Pancreas (tissue), 10 donors: ENCODE results near the gene PPP1R16B. TPM values are rescaled to one million over a fixed set of nuclear protein-coding genes. Genes with fewer than 3 reads are reported as not detected.

Source experiments
- ATAC-seq, 4 donors: fragments of 200-7000 bp; cut with Tn5 transposase; one replicate each; pipeline versions ENCODE4 v1.8.0 to v1.9.1; 2020; ENCODE audit warnings: mild to moderate bottlenecking in 4 of 4, moderate library complexity in 4 of 4
- DNase-seq, 6 donors: peaks; one replicate each; pipeline ENCODE4 v3.0.0-alpha.2; 2020
- FAIRE-seq: peaks from 2 replicates; lab custom pipeline; 2012; peaks lifted over from hg19 to GRCh38; lab: Jason Lieb, UNC
- H3K27ac ChIP-seq, 4 donors: fragments of 200-600 bp; sonication (generic); 1 replicate in 3 of 4; 2 replicates in 1 of 4; pipeline versions ENCODE4 v1.5.0 to v1.8.0; 2020
- H3K27me3 ChIP-seq, 4 donors: fragments of 200-600 bp; one replicate each; pipeline ENCODE4 v1.8.0; 2021
- H3K36me3 ChIP-seq, 3 donors: fragments of 200-600 bp; sonication (generic) in 1 of 3; one replicate each; pipeline versions ENCODE4 v1.5.0 to v1.8.0; 2020 to 2021
- H3K4me1 ChIP-seq, 3 donors: fragments of 200-600 bp; one replicate each; pipeline ENCODE4 v1.8.0; 2021
- H3K4me3 ChIP-seq, 4 donors: fragments of 200-600 bp; sonication (generic) in 2 of 4; one replicate each; pipeline versions ENCODE4 v1.5.0 to v1.8.0; 2020 to 2021
- H3K9me3 ChIP-seq, 4 donors: fragments of 200-600 bp; one replicate each; pipeline ENCODE4 v1.8.0; 2021
- CTCF ChIP-seq, 4 donors: fragments of 200-600 bp; sonication (generic) in 3 of 4; IDR thresholded peaks; one replicate each; pipeline versions ENCODE4 v1.5.0 to v1.8.0; 2021; ENCODE audit warnings: antibody characterized with exemption in 4 of 4
- WGBS, 2 donors: extraction: QIAGEN DNeasy Blood & Tissue Kit; methylation state at CpG; one replicate each; pipeline ENCODE4 v1.1.7; 2013; 5-methylcytosine and 5-hydroxymethylcytosine counted together
- intact Hi-C, 3 donors: fragments of 100-400 bp; cut with DNase I; formaldehyde crosslinking; loops; one replicate each; pipeline versions ENCODE4 v1.11.1 to v1.14.2; 2022
- polyA plus RNA-seq, 2 donors: library from polyadenylated mRNA; stranded (reverse); fragments of 200-250 nt; gene quantifications; one replicate each; pipeline ENCODE4 v1.2.3, GENCODE V29; 2013
- total RNA-seq, 6 donors: library from RNA; stranded (reverse); fragmentation: NEBNext Ultra II Directional in 4 of 6; extraction: Animal tissue kit (Norgen Biotek cat#: 25700) in 4 of 6; gene quantifications; one replicate each; pipeline versions ENCODE4 v1.2.1 to v1.2.4, GENCODE V29; 2021 to 2023
- donor health status: healthy with polysubstance abuse.
- donor health status: DM: no; HTN: no; CAD: no; lungs with moderate emphysema.
- donor health status: DM: no; HTN: no; CAD: no.
- donor health status: control.
- donor health status: control.
- donor health status: Bipolar disorder and iron deficiency.
- donor health status: DM: yes; HTN: yes; CAD: no.
- donor health status: DM: no; HTN: no; CAD: no.
- donor health status: DM: no; HTN: no; CAD: no.
- donor health status: DM: yes; HTN: yes; CAD: no.

The PPP1R16B gene
- total and polyA plus RNA-seq, 8 donors, result 1.0 to 2.7 (median 1.3) TPM

- Histone ChIP-seq H3K9me3 (no peaks in the 10 kb centered on the region), H3K36me3 (no peaks in the 10 kb centered on the region), H3K4me1 (no peaks in the 10 kb centered on the region), H3K27ac (no peak overlapping the region), H3K4me3 (no peak overlapping the region), H3K27me3 (no peaks in the 10 kb centered on the region)
- TF ChIP-seq CTCF (IDR thresholded peaks at IDR 0.05), result no peak
- ATAC-seq (no peak), FAIRE-seq (no peak), DNase-seq (no peak)
- intact Hi-C loops, result no loop called here
- WGBS, 2 donors, result 71 to 81% methylated on average over 9 of the region's 9 CpGs
These were observed 12.9 kb downstream of the PPP1R16B start for GRCh38 chr20:38818113-38819065.

GRCh38 chr20:38825571-38825900 lies 20.0 kb downstream of the PPP1R16B start:
- no peak for TF ChIP-seq CTCF (IDR thresholded peaks at IDR 0.05)
- FAIRE-seq (no peak), DNase-seq (no peak), ATAC-seq (no peak)
- intact Hi-C loops, result no loop called here
- no peak overlapping the region for H3K4me3 ChIP-seq
- H3K27ac ChIP-seq, result no peak overlapping the region
- H3K9me3 ChIP-seq, result no peaks in the 10 kb centered on the region
- H3K36me3 ChIP-seq, result no peaks in the 10 kb centered on the region
- H3K27me3 ChIP-seq, result no peaks in the 10 kb centered on the region
- 93 to 97% methylated on average over 1 of the region's 1 CpG for WGBS, 2 donors
- H3K4me1 ChIP-seq, result no peaks in the 10 kb centered on the region

GRCh38 chr20:38825901-38826625 lies 20.6 kb downstream of the PPP1R16B start:
- no peaks in the 10 kb centered on the region for H3K36me3 ChIP-seq
- peak; percentile 79 to 92 (median 86) for ATAC-seq
- no peaks in the 10 kb centered on the region for H3K4me1 ChIP-seq
- peak in 1 of 6 donors; percentile 17 for DNase-seq
- no peak for TF ChIP-seq CTCF (IDR thresholded peaks at IDR 0.05)
- intact Hi-C loops, result no loop called here
- H3K9me3 ChIP-seq, result no peaks in the 10 kb centered on the region
- no peak overlapping the region for H3K27ac ChIP-seq
- no peak for FAIRE-seq
- 8 to 14% methylated on average over 9 of the region's 9 CpGs for WGBS, 2 donors
- H3K4me3 ChIP-seq, result no peak overlapping the region
- no peaks in the 10 kb centered on the region for H3K27me3 ChIP-seq

- TF ChIP-seq CTCF (IDR thresholded peaks at IDR 0.05), result no peak
- no peak overlapping the region for H3K27ac ChIP-seq
- intact Hi-C loops, result no loop called here
These were observed 22.3 kb downstream of the PPP1R16B start for GRCh38 chr20:38827770-38828281.

More at GRCh38 chr20:38827770-38828281, 22.3 kb downstream of the PPP1R16B start:
- no peaks in the 10 kb centered on the region for H3K36me3 ChIP-seq
- no peaks in the 10 kb centered on the region for H3K4me1 ChIP-seq
- DNase-seq (no peak), ATAC-seq (no peak), FAIRE-seq (no peak)
- 69 to 71% methylated on average over 7 of the region's 7 CpGs for WGBS, 2 donors
- no peaks in the 10 kb centered on the region for H3K27me3 ChIP-seq
- no peak overlapping the region for H3K4me3 ChIP-seq
- no peaks in the 10 kb centered on the region for H3K9me3 ChIP-seq
